Stimulated activated effector memory CD8-positive, alpha-beta T cell treated with anti-CD3 and anti-CD28 coated beads, Interleukin-12 subunit alpha, Interleukin-12 subunit beta, amount 100 ng/mL, for 72 hours (primary cell): ENCODE data around the gene MTR.

ENCODE experiments used
- ATAC-seq: fragments of 150-1000 bp; cut with Tn5 transposase; 2 replicates; pipeline ENCODE4 v1.10.0; 2021
- DNase-seq, 2 donors: peaks; one replicate each; pipeline ENCODE4 v3.0.0; 2021 to 2022; ENCODE audit warnings: low spot score in 2 of 2
- H3K27ac Mint-ChIP-seq: one replicate; pipeline ENCODE4 v1.8.0; 2022; ENCODE audit warnings: mild to moderate bottlenecking, mixed read lengths
- H3K36me3 Mint-ChIP-seq: one replicate; pipeline ENCODE4 v1.8.0; 2022; ENCODE audit warnings: mild to moderate bottlenecking, mixed read lengths
- H3K4me1 Mint-ChIP-seq: one replicate; pipeline ENCODE4 v1.8.0; 2022; ENCODE audit warnings: mixed read lengths
- H3K4me3 Mint-ChIP-seq: one replicate; pipeline ENCODE4 v1.8.0; 2022; ENCODE audit warnings: mild to moderate bottlenecking, mixed read lengths
- H3K9me3 Mint-ChIP-seq: one replicate; pipeline ENCODE4 v1.8.0; 2022; ENCODE audit warnings: mixed read lengths

MTR gene

DNA sequence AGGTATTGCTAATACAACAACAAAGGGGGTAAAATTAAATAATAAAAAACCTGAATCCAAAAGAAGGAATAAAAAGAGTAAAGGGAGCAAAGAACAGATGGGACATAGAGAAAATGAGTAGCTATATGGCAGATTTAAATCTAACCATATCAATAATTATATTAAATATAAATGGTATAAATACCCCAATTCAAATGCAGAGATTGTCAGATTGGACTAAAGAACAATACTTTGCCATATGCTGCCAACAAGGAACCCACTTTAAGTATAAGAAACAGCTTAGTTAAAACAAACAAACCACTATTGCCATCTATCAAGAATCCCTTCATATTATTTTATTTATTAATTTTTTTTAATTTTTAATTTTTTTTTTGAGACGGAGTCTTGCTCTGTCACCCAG lies 122.4 kb downstream of the MTR start:
- H3K9me3 Mint-ChIP-seq: peaks cover 9% of the 10 kb centered on the region
- no peaks in the 10 kb centered on the region for H3K4me1 Mint-ChIP-seq
- no peaks in the 10 kb centered on the region for H3K36me3 Mint-ChIP-seq
- no peak for ATAC-seq
- H3K27ac Mint-ChIP-seq: no peak overlapping the region
- no peak overlapping the region for H3K4me3 Mint-ChIP-seq
- DNase-seq: no peak

GRCh38 chr1:236920286-236920894 lies 125.3 kb downstream of the MTR start:
- Mint-ChIP-seq H3K4me3 (no peak overlapping the region), H3K9me3 (peaks cover 9% of the 10 kb centered on the region), H3K4me1 (no peaks in the 10 kb centered on the region), H3K36me3 (no peaks in the 10 kb centered on the region), H3K27ac (no peak overlapping the region)
- ATAC-seq (no peak), DNase-seq (no peak)

GRCh38 chr1:236921610-236922009 lies 126.5 kb downstream of the MTR start:
- ATAC-seq: no peak
- Mint-ChIP-seq H3K36me3 (no peaks in the 10 kb centered on the region), H3K4me3 (no peak overlapping the region), H3K27ac (no peak overlapping the region), H3K4me1 (no peaks in the 10 kb centered on the region), H3K9me3 (peaks cover 6% of the 10 kb centered on the region)
- DNase-seq: no peak

DNA sequence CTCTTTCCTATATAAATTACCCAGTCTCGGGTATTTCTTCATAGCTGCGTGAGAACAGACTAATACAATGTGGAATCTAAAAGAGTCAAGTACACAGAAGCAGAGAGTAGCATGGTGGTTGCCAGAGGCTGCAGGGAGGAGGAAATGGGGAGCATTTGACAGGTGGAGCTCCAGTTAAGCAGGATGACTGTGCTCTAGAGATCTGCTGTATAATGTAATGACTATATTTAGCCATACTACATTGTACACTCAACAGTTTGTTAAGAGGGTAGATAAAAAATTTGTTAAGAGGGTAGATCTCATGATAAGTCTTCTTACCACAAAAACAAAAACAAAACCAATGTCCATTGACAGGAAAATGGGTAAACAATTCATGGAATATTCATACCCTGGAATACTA lies 127.1 kb downstream of the MTR start:
- Mint-ChIP-seq H3K4me1 (no peaks in the 10 kb centered on the region), H3K27ac (no peak overlapping the region), H3K9me3 (peaks cover 3% of the 10 kb centered on the region), H3K4me3 (no peak overlapping the region), H3K36me3 (no peaks in the 10 kb centered on the region)
- DNase-seq (no peak), ATAC-seq (no peak)

GRCh38 chr1:236925386-236925785 lies 130.3 kb downstream of the MTR start:
- H3K4me3 Mint-ChIP-seq: no peak overlapping the region
- no peak for ATAC-seq
- H3K9me3 Mint-ChIP-seq: no peaks in the 10 kb centered on the region
- H3K4me1 Mint-ChIP-seq: no peaks in the 10 kb centered on the region
- H3K36me3 Mint-ChIP-seq: no peaks in the 10 kb centered on the region
- H3K27ac Mint-ChIP-seq: no peak overlapping the region
- DNase-seq: no peak

DNA sequence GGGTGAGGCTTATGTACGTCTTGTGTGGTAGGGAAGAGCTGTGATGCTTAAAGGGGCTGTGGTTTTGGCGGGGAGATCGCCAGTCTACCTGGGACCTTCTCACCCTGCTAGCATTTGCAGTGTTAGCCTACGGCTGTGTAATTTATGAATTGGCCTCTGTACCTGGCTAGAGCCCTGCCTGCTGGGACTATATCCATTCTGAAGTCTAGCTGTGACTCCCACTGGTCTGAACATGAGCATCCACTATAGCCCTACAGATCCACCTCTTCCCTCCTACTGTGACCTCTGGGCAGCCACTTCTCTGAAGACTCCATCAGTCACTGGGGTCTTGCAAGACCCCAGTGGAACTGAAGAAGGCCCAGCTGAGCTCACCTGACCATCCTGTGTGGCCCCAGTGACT lies 135.4 kb downstream of the MTR start:
- H3K4me3 Mint-ChIP-seq: no peak overlapping the region
- DNase-seq: no peak
- ATAC-seq: no peak
- H3K9me3 Mint-ChIP-seq: no peaks in the 10 kb centered on the region
- no peak overlapping the region for H3K27ac Mint-ChIP-seq
- no peaks in the 10 kb centered on the region for H3K36me3 Mint-ChIP-seq
- H3K4me1 Mint-ChIP-seq: no peaks in the 10 kb centered on the region

DNA sequence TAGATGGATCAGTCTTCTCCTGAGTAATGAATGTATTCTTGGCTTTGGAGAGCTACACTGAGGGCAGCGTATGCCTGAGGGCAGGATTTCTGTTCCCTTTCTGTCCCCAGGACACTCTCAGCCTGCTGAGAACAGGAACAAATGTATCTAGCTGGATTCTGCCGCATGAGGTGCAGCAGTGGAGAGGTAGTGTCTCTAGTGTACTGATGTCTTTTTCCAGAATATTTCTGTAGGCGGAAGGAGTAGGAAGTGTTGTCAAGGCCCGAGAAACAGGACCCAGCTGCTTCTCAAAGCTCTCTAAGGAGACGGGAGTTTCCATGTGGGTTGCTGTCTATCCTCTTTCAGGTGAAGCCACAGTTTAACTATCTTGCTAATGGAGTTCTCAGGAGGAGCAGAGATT lies 143.7 kb downstream of the MTR start:
- Mint-ChIP-seq H3K4me1 (no peaks in the 10 kb centered on the region), H3K27ac (no peak overlapping the region), H3K9me3 (no peaks in the 10 kb centered on the region), H3K4me3 (no peak overlapping the region), H3K36me3 (no peaks in the 10 kb centered on the region)
- ATAC-seq: no peak
- no peak for DNase-seq

GRCh38 chr1:236942431-236942830 lies 147.3 kb downstream of the MTR start:
- DNase-seq: no peak
- no peaks in the 10 kb centered on the region for H3K4me1 Mint-ChIP-seq
- H3K4me3 Mint-ChIP-seq: no peak overlapping the region
- no peak for ATAC-seq
- H3K36me3 Mint-ChIP-seq: no peaks in the 10 kb centered on the region
- no peak overlapping the region for H3K27ac Mint-ChIP-seq
- no peaks in the 10 kb centered on the region for H3K9me3 Mint-ChIP-seq

- ATAC-seq: no peak
- no peak for DNase-seq
- no peaks in the 10 kb centered on the region for H3K36me3 Mint-ChIP-seq
- no peak overlapping the region for H3K4me3 Mint-ChIP-seq
- H3K4me1 Mint-ChIP-seq: no peaks in the 10 kb centered on the region
- no peak overlapping the region for H3K27ac Mint-ChIP-seq
- no peaks in the 10 kb centered on the region for H3K9me3 Mint-ChIP-seq
Measured at GRCh38 chr1:236944556-236944955, 149.5 kb downstream of the MTR start.

GRCh38 chr1:236945002-236945401 lies 149.9 kb downstream of the MTR start:
- ATAC-seq: no peak
- no peaks in the 10 kb centered on the region for H3K36me3 Mint-ChIP-seq

DNA sequence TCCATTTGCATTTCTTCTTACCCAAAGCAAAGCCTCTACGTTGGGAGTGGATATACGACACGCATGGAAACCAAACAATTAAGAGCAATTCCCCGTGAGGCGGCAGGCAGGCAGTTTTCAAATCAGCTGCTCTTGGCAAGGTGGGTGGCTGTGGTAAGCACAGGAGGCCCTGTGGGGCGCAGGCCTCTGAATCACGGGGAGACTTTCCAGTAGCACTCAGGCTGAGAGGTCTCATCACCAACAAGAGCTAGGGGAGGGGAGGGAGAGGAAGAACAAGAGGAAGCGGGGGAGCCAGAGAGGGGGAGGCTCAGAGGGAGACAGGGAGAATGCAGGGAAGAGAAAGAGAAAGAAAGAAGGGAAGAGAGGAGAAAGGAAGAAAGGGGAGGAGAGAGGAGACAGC lies 152.7 kb downstream of the MTR start:
- Mint-ChIP-seq H3K27ac (no peak overlapping the region), H3K9me3 (no peaks in the 10 kb centered on the region), H3K4me1 (no peaks in the 10 kb centered on the region), H3K4me3 (no peak overlapping the region), H3K36me3 (no peaks in the 10 kb centered on the region)
- DNase-seq (no peak), ATAC-seq (no peak)

More at GRCh38 chr1:236945002-236945401, 149.9 kb downstream of the MTR start:
- Mint-ChIP-seq H3K9me3 (no peaks in the 10 kb centered on the region), H3K27ac (no peak overlapping the region), H3K4me3 (no peak overlapping the region), H3K4me1 (no peaks in the 10 kb centered on the region)
- no peak for DNase-seq

- H3K4me1 Mint-ChIP-seq: no peaks in the 10 kb centered on the region
- H3K27ac Mint-ChIP-seq: no peak overlapping the region
- no peak overlapping the region for H3K4me3 Mint-ChIP-seq
- DNase-seq (no peak), ATAC-seq (no peak)
- no peaks in the 10 kb centered on the region for H3K36me3 Mint-ChIP-seq
- H3K9me3 Mint-ChIP-seq: no peaks in the 10 kb centered on the region
Measured at GRCh38 chr1:236948381-236948780, 153.3 kb downstream of the MTR start.

DNA sequence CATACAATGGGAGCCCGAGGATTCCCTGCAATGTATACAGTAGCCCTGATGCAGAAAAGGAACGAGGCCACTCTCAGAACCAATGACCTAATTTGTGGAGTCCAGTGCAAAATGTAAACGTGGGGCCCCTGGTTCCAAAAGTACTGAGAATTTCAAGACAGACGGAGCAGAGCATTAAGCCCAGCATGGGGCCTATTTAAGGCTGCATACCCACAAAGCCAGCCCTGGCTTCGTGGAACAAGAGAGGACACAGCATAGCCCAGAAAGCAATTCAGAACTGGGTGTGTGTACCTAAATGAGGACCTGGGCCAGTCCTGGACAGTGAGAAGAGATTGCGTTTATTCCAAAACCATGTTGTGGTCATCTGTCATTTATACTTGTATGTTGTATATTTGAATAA lies 153.9 kb downstream of the MTR start:
- no peaks in the 10 kb centered on the region for H3K36me3 Mint-ChIP-seq
- no peak overlapping the region for H3K4me3 Mint-ChIP-seq
- DNase-seq (no peak), ATAC-seq (no peak)
- H3K27ac Mint-ChIP-seq: no peak overlapping the region
- no peaks in the 10 kb centered on the region for H3K4me1 Mint-ChIP-seq
- H3K9me3 Mint-ChIP-seq: no peaks in the 10 kb centered on the region

- no peaks in the 10 kb centered on the region for H3K36me3 Mint-ChIP-seq
Measured at GRCh38 chr1:236950365-236950764, 155.3 kb downstream of the MTR start.

GRCh38 chr1:236951672-236952071 lies 156.6 kb downstream of the MTR start:
- Mint-ChIP-seq H3K27ac (no peak overlapping the region), H3K4me1 (no peaks in the 10 kb centered on the region), H3K9me3 (peaks cover 3% of the 10 kb centered on the region), H3K4me3 (no peak overlapping the region), H3K36me3 (no peaks in the 10 kb centered on the region)
- DNase-seq (no peak), ATAC-seq (no peak)

More at GRCh38 chr1:236950365-236950764, 155.3 kb downstream of the MTR start:
- Mint-ChIP-seq H3K9me3 (peaks cover 3% of the 10 kb centered on the region), H3K4me3 (no peak overlapping the region), H3K4me1 (no peaks in the 10 kb centered on the region), H3K27ac (no peak overlapping the region)
- DNase-seq (no peak), ATAC-seq (no peak)

GRCh38 chr1:236952246-236953003 lies 157.3 kb downstream of the MTR start:
- H3K36me3 Mint-ChIP-seq: no peaks in the 10 kb centered on the region
- H3K4me3 Mint-ChIP-seq: no peak overlapping the region
- H3K9me3 Mint-ChIP-seq: peaks cover 3% of the 10 kb centered on the region
- no peak for ATAC-seq
- no peak overlapping the region for H3K27ac Mint-ChIP-seq
- DNase-seq: no peak
- H3K4me1 Mint-ChIP-seq: no peaks in the 10 kb centered on the region
